H1 (cell line): Measurements from ENCODE around the gene UPF2. TPM values are rescaled to one million over a fixed set of nuclear protein-coding genes. Genes with fewer than 3 reads are reported as not detected.

ENCODE experiments used
- CTCF ChIA-PET: fragments of 300-600 bp; sonication (Branson Sonifier 250); formaldehyde crosslinking; loops from one replicate; lab custom pipeline; 2021; ENCODE audit not compliant: partially characterized antibody; lab: Charles Lee
- POLR2A ChIA-PET: fragments of 300-600 bp; sonication (Branson Sonifier 250); formaldehyde crosslinking; loops from one replicate; lab custom pipeline; 2021; ENCODE audit warnings: inconsistent platforms; ENCODE audit not compliant: partially characterized antibody; lab: Charles Lee
- DNase-seq, 2 experiments: peaks; one replicate each; pipeline versions ENCODE4 v3.0.0 to v3.0.0-alpha.2; 2010 to 2022; ENCODE audit warnings: low spot score in 2 of 2, low read depth in 1 of 2, mixed read lengths in 1 of 2
- FAIRE-seq: peaks from 2 replicates; lab custom pipeline; 2011; peaks lifted over from hg19 to GRCh38; lab: Jason Lieb, UNC
- H2AFZ ChIP-seq: 2 replicates; pipeline ENCODE4 v1.8.1; 2012; ENCODE audit warnings: low read length, inconsistent platforms
- H2AK5ac ChIP-seq: 2 replicates; pipeline ENCODE4 v1.6.1; 2013; ENCODE audit warnings: low read depth, low read length
- H2BK120ac ChIP-seq: replicated peaks from 2 replicates; pipeline ENCODE3; 2013; ENCODE audit warnings: low read depth, low read length, inconsistent platforms
- H2BK12ac ChIP-seq: 2 replicates; pipeline ENCODE4 v1.6.1; 2013; ENCODE audit warnings: low read depth, low read length
- H2BK15ac ChIP-seq: 2 replicates; pipeline ENCODE4 v1.6.1; 2013; ENCODE audit warnings: low read length
- H2BK20ac ChIP-seq: 2 replicates; pipeline ENCODE4 v1.6.1; 2013; ENCODE audit warnings: low read length
- H2BK5ac ChIP-seq: 2 replicates; pipeline ENCODE4 v1.6.1; 2013; ENCODE audit warnings: low read depth, low read length
- H3K14ac ChIP-seq: 2 replicates; pipeline ENCODE4 v1.6.1; 2013; ENCODE audit warnings: inconsistent platforms; ENCODE audit not compliant: insufficient read length
- H3K18ac ChIP-seq: 2 replicates; pipeline ENCODE4 v1.6.1; 2013; ENCODE audit warnings: low read length; ENCODE audit errors: extremely low read depth
- H3K23ac ChIP-seq: 2 replicates; pipeline ENCODE4 v1.6.1; 2013; ENCODE audit warnings: inconsistent platforms; ENCODE audit not compliant: insufficient read length
- H3K23me2 ChIP-seq: 2 replicates; pipeline ENCODE4 v1.6.1; 2013; ENCODE audit warnings: low read depth, low read length
- H3K27ac ChIP-seq: 2 replicates; pipeline ENCODE4 v1.6.1; 2011; ENCODE audit warnings: low read depth, low read length, inconsistent platforms
- H3K27me3 ChIP-seq, 4 experiments: replicated peaks in 1 of 4; 1 replicate in 1 of 4; 2 replicates in 3 of 4; pipeline versions ENCODE4 v1.6.1 to v1.8.1; 2011 to 2013; ENCODE audit warnings: low read length in 3 of 4, mild to moderate bottlenecking in 3 of 4, inconsistent platforms in 2 of 4, mixed read lengths in 2 of 4, moderate library complexity in 1 of 4; ENCODE audit not compliant: control insufficient read depth in 3 of 4, insufficient read depth in 3 of 4; ENCODE audit errors: extremely low read depth in 1 of 4
- H3K36me3 ChIP-seq, 4 experiments: 2 replicates each; pipeline versions ENCODE4 v1.6.1 to v1.8.1; 2011 to 2013; ENCODE audit warnings: mild to moderate bottlenecking in 4 of 4, low read length in 3 of 4, moderate library complexity in 2 of 4, control low read depth in 1 of 4, inconsistent platforms in 1 of 4; ENCODE audit not compliant: insufficient read depth in 4 of 4, control insufficient read depth in 2 of 4
- H3K4ac ChIP-seq: replicated peaks from 2 replicates; pipeline ENCODE3; 2013; ENCODE audit warnings: low read length, low read depth, mixed read lengths, inconsistent platforms; ENCODE audit not compliant: insufficient read length
- H3K4me1 ChIP-seq, 4 experiments: replicated peaks in 1 of 4; 1 replicate in 1 of 4; 2 replicates in 3 of 4; pipeline versions ENCODE4 v1.6.1 to v1.8.1; 2011 to 2013; ENCODE audit warnings: low read length in 3 of 4, inconsistent platforms in 2 of 4, mixed read lengths in 1 of 4; ENCODE audit not compliant: insufficient read depth in 4 of 4, control insufficient read depth in 3 of 4
- H3K4me2 ChIP-seq, 2 experiments: 2 replicates each; pipeline versions ENCODE4 v1.6.1 to v1.8.1; 2011 to 2013; ENCODE audit warnings: low read depth in 2 of 2, low read length in 2 of 2, control low read depth in 1 of 2, inconsistent platforms in 1 of 2, mild to moderate bottlenecking in 1 of 2; ENCODE audit not compliant: insufficient read depth in 1 of 2
- H3K4me3 ChIP-seq, 4 experiments: fragments of 200-600, 300-600 bp in 1 of 4; sonication (generic), shearing (Covaris generic), sonication (Bioruptor Twin) in 1 of 4; 2 replicates each; pipeline versions ENCODE4 v1.5.1 to v1.8.1; 2011 to 2016; ENCODE audit warnings: low read length in 4 of 4, low read depth in 3 of 4, control low read depth in 2 of 4, inconsistent platforms in 2 of 4, mild to moderate bottlenecking in 2 of 4, mixed read lengths in 1 of 4, moderate library complexity in 1 of 4; ENCODE audit not compliant: insufficient read depth in 2 of 4; ENCODE audit errors: extremely low read depth in 1 of 4
- H3K56ac ChIP-seq: replicated peaks from 2 replicates; pipeline ENCODE3; 2013; ENCODE audit warnings: low read depth, mild to moderate bottlenecking, mixed read lengths, low read length, inconsistent platforms; ENCODE audit not compliant: insufficient read length
- H3K79me1 ChIP-seq: 2 replicates; pipeline ENCODE4 v1.6.1; 2013; ENCODE audit warnings: low read depth, low read length, control low read depth
- H3K79me2 ChIP-seq, 2 experiments: 2 replicates each; pipeline versions ENCODE4 v1.6.1 to v1.8.1; 2012 to 2013; ENCODE audit warnings: low read length in 2 of 2, mild to moderate bottlenecking in 2 of 2, inconsistent platforms in 1 of 2; ENCODE audit not compliant: insufficient read depth in 2 of 2, control insufficient read depth in 1 of 2
- H3K9ac ChIP-seq, 4 experiments: replicated peaks in 1 of 4; 1 replicate in 1 of 4; 2 replicates in 3 of 4; pipeline versions ENCODE4 v1.6.1 to v1.8.1; 2011 to 2013; ENCODE audit warnings: low read depth in 3 of 4, low read length in 3 of 4, control low read depth in 2 of 4, mild to moderate bottlenecking in 2 of 4, moderate library complexity in 2 of 4, inconsistent platforms in 1 of 4; ENCODE audit errors: extremely low read depth in 1 of 4
- H3K9me3 ChIP-seq, 2 experiments: 2 replicates each; pipeline versions ENCODE4 v1.6.1 to v1.8.1; 2012 to 2013; ENCODE audit warnings: mild to moderate bottlenecking in 2 of 2, moderate library complexity in 2 of 2, control low read depth in 1 of 2, inconsistent platforms in 1 of 2, low read depth in 1 of 2, low read length in 1 of 2, mixed read lengths in 1 of 2; ENCODE audit not compliant: insufficient read depth in 2 of 2
- H4K20me1 ChIP-seq, 2 experiments: replicated peaks in 1 of 2; 2 replicates each; pipeline versions ENCODE3 to v1.8.1; 2011 to 2013; ENCODE audit warnings: inconsistent platforms in 2 of 2, low read length in 2 of 2, mild to moderate bottlenecking in 1 of 2; ENCODE audit not compliant: insufficient read depth in 2 of 2, control insufficient read depth in 1 of 2
- H4K5ac ChIP-seq: 2 replicates; pipeline ENCODE4 v1.6.1; 2013; ENCODE audit warnings: low read length, low read depth, mixed read lengths, inconsistent platforms; ENCODE audit not compliant: insufficient read length
- H4K8ac ChIP-seq: 2 replicates; pipeline ENCODE4 v1.8.0; 2013; ENCODE audit warnings: mild to moderate bottlenecking, moderate library complexity, low read length, inconsistent platforms; ENCODE audit not compliant: insufficient read depth; ENCODE audit errors: extremely low read depth
- H4K91ac ChIP-seq: replicated peaks from 2 replicates; pipeline ENCODE3; 2013; ENCODE audit warnings: low read length, mixed read lengths, inconsistent platforms; ENCODE audit not compliant: insufficient read length
- ASH2L ChIP-seq: fragments of 200-600, 300-600 bp; sonication (generic); IDR thresholded peaks from one replicate; pipeline ENCODE4 v1.7.1; 2017; ENCODE audit warnings: low read length
- BRCA1 ChIP-seq: IDR thresholded peaks from 2 replicates; pipeline ENCODE4 v1.6.1; 2012; ENCODE audit warnings: low read depth, low read length, improper control_type of control experiment
- CTBP2 ChIP-seq: IDR thresholded peaks from 2 replicates; pipeline ENCODE4 v1.7.0; 2011; ENCODE audit warnings: borderline replicate concordance, mild to moderate bottlenecking, moderate library complexity, mixed read lengths, low read length; ENCODE audit not compliant: insufficient read depth, insufficient read length
- EGR1 ChIP-seq: IDR thresholded peaks from 2 replicates; pipeline ENCODE4 v1.6.1; 2011; ENCODE audit warnings: low read depth, low read length, borderline replicate concordance
- EP300 ChIP-seq, 2 experiments: IDR thresholded peaks; 1 replicate in 1 of 2; 2 replicates in 1 of 2; pipeline ENCODE4 v1.6.1; 2011 to 2012; ENCODE audit warnings: low read depth in 2 of 2, low read length in 2 of 2, mild to moderate bottlenecking in 2 of 2, borderline replicate concordance in 1 of 2, inconsistent platforms in 1 of 2, moderate library complexity in 1 of 2
- POU5F1 ChIP-seq: IDR thresholded peaks from 2 replicates; pipeline ENCODE4 v1.6.1; 2011; ENCODE audit warnings: low read depth, mild to moderate bottlenecking, low read length, moderate library complexity
- SIX5 ChIP-seq: IDR thresholded peaks from 2 replicates; pipeline ENCODE4 v1.6.1; 2011; ENCODE audit warnings: mild to moderate bottlenecking, low read depth, low read length
- SP4 ChIP-seq: IDR thresholded peaks from 2 replicates; pipeline ENCODE4 v1.6.1; 2012; ENCODE audit warnings: low read length, inconsistent platforms
- USF2 ChIP-seq: IDR thresholded peaks from 2 replicates; pipeline ENCODE4 v1.6.1; 2011; ENCODE audit warnings: low read length, improper control_type of control experiment
- YY1 ChIP-seq: IDR thresholded peaks from 2 replicates; pipeline ENCODE4 v1.6.1; 2011; ENCODE audit warnings: low read depth, mild to moderate bottlenecking, low read length
- WGBS, 2 experiments: shearing (Covaris generic) in 1 of 2; methylation state at CpG; one replicate each; pipeline versions ENCODE4 v1.1.6 to v1.1.7; 2013 to 2015; ENCODE audit warnings: low lambda C conversion rate in 2 of 2, mixed read lengths in 2 of 2, inconsistent platforms in 1 of 2, low coverage in 1 of 2, missing lambda C conversion rate in 1 of 2; ENCODE audit not compliant: insufficient replicate concordance in 2 of 2, insufficient coverage in 1 of 2, insufficient read length in 1 of 2; ENCODE audit errors: extremely low coverage in 1 of 2, missing lambda C conversion rate in 1 of 2; 5-methylcytosine and 5-hydroxymethylcytosine counted together
- polyA plus RNA-seq, 7 experiments: library from polyadenylated mRNA; depleted of rRNA in 3 of 7; stranded (reverse) in 5 of 7; unstranded in 2 of 7; fragments of >200 nt in 5 of 7; fragments of 200-250 nt in 2 of 7; gene quantifications; 1 replicate in 5 of 7; 2 replicates in 1 of 7; 4 replicates in 1 of 7; pipeline versions ENCODE4 v1.2.1 to v1.2.3, GENCODE V29; 2011 to 2013; ENCODE audit warnings: missing spikeins in 2 of 7, mixed read lengths in 2 of 7
- total RNA-seq: library from RNA; stranded (reverse); fragmentation: NEBNext Ultra II Directional; extraction: Animal tissue kit (Norgen Biotek cat#: 25700); gene quantifications from 2 replicates; pipeline ENCODE4 v1.2.1, GENCODE V29; 2021

Gene UPF2
- total and polyA plus RNA-seq, 2 of the 8 experiments (the other 6 are each of a cell fraction or from before 2014, with no cell fraction given): 6.2 to 32.8 TPM

- Histone ChIP-seq H4K20me1 (peaks cover 0 to 1% of the 10 kb centered on the region in 2 experiments), H4K5ac (no peak overlapping the region), H3K4me3 (no peak overlapping the region), H4K8ac (0 out of 2 replicates have a peak overlapping the region, but pooled peaks have one; percentile 63), H3K4me1 (no peaks in the 10 kb centered on the region), H3K79me2 (no peaks in the 10 kb centered on the region), H3K36me3 (no peaks in the 10 kb centered on the region), H2BK5ac (no peak overlapping the region), H3K23ac (no peak overlapping the region), H3K18ac (no peak overlapping the region), H2AFZ (no peak overlapping the region), H3K27me3 (no peaks in the 10 kb centered on the region; a peak in 1 of 7 replicates), H3K9me3 (no peaks in the 10 kb centered on the region), H3K4me2 (no peak overlapping the region), H3K4ac (no peak overlapping the region), H3K56ac (no peak overlapping the region), H3K9ac (no peak overlapping the region), H3K79me1 (no peaks in the 10 kb centered on the region), H2BK20ac (no peak overlapping the region)
- 91% methylated on average over 12 of the region's 12 CpGs; no CpG with 5 or more reads in 1 of the 2 experiments for WGBS, 2 experiments
- DNase-seq (no peak), FAIRE-seq (no peak)
- POLR2A ChIA-PET: interaction anchor here (1.3 kb wide), 1 partner anchor 10 kb away, joined by 6 read pairs; no protein-coding TSS in a partner anchor
- TF ChIP-seq BRCA1 (no peak), SP4 (no peak), ASH2L (no peak), POU5F1 (no peak), USF2 (no peak), EGR1 (no peak), SIX5 (no peak), CTBP2 (no peak), EP300 (IDR thresholded peaks at IDR 0.05; ENCODE audit: borderline replicate concordance in 1 of 2, low read depth in 2 of 2, low read length in 2 of 2) (no peak), YY1 (no peak)
- TF ChIP-seq, all 59 proteins: peak for 0
- H2AK5ac ChIP-seq: no peak overlapping the region
- H2BK12ac ChIP-seq: no peak overlapping the region
- H3K23me2 ChIP-seq: no peaks in the 10 kb centered on the region
- H3K14ac ChIP-seq: no peak overlapping the region
- CTCF ChIA-PET: interaction anchor here (0.8 to 2.7 kb wide), 9 partner anchors 11 to 100 kb away, joined by 3 to 10 read pairs (median 4); no protein-coding TSS in a partner anchor
- H2BK120ac ChIP-seq: no peak overlapping the region
- H3K27ac ChIP-seq: no peak overlapping the region
- no peak overlapping the region for H2BK15ac ChIP-seq
- H4K91ac ChIP-seq: no peak overlapping the region
Measured at GRCh38 chr10:11886851-11887250, 155.8 kb downstream of the UPF2 start.
